GM10266 (cell line): ENCODE results near the gene MINAR1.

Experiments used
- DNase-seq: peaks from one replicate; pipeline ENCODE4 v3.0.0; 2012; ENCODE audit errors: extremely low spot score
- TF ChIP-seq, protein P1 (sequence below): IDR thresholded peaks from 2 replicates; pipeline ENCODE4 v1.5.1; 2012; ENCODE audit warnings: mild to moderate bottlenecking, low read depth; ENCODE audit not compliant: control insufficient read depth, insufficient read depth; ENCODE audit errors: missing control alignments

MINAR1 gene

DNA sequence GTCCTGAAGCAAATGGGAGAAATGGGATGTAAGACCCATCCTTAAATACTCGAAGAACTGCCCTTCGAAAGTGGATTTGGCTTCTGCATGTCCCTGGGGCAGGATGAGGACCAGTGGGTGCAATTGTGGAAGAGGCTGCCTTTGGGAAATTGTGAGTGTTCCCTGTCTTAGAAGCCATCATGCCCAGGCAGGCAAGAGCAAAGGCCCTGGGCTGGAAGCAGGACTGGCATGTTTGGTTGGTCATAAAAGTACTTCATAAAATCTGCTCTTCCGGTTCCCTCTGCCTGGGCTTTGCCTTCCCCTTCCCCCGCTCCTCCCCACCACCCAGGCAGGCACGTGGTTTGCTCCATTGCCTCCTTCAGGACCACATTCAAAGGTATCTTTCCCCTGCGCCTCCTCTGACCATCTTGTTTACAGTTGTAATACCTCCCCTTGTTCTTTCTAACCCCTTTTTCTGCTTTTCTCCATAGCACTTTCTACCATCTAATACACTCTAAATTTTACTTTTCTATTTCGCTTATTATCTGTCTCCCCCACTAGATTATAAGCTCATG lies 8.3 kb downstream of the MINAR1 start:
- no peak for DNase-seq
- TF ChIP-seq, protein P1, sequence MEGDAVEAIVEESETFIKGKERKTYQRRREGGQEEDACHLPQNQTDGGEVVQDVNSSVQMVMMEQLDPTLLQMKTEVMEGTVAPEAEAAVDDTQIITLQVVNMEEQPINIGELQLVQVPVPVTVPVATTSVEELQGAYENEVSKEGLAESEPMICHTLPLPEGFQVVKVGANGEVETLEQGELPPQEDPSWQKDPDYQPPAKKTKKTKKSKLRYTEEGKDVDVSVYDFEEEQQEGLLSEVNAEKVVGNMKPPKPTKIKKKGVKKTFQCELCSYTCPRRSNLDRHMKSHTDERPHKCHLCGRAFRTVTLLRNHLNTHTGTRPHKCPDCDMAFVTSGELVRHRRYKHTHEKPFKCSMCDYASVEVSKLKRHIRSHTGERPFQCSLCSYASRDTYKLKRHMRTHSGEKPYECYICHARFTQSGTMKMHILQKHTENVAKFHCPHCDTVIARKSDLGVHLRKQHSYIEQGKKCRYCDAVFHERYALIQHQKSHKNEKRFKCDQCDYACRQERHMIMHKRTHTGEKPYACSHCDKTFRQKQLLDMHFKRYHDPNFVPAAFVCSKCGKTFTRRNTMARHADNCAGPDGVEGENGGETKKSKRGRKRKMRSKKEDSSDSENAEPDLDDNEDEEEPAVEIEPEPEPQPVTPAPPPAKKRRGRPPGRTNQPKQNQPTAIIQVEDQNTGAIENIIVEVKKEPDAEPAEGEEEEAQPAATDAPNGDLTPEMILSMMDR, result no peak

DNA sequence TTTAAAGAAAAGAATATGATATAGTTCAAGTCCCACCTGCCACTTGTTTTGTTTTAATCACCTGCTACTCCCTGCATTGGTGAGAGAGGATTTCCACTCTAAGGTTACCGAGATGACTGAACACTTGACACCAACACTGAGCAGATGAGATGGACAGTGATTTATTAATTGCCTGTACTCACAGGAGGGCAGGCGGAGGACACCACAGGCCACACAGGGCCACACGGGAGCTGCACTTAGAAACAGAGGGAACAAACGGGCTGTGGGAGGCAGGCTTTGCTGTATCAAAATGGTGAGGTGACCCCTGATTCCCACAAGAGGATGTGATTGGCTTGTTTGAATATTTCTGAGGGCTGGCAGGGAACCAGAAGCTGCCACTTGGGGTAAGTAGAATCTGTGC lies 10.8 kb downstream of the MINAR1 start:
- DNase-seq, result no peak
- TF ChIP-seq, protein P1, result no peak

DNA sequence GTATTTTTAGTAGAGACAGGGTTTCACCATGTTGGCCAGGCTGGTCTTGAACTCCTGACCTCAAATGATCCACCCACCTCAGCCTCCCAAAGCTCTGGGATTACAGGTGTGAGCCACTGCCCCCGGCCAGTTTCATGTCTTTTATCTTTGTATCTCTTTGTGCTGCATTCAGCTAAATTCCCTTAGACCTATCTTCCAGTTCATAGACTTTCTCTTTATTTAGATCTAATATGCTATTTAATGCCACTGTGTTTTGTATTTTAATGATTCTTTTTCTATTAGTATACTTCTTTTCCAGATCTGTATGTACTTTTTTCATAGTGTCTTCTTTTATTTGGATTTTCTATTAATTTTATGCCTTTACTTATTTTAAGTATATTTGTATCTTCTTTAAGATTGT lies 14.9 kb downstream of the MINAR1 start:
- TF ChIP-seq, protein P1, result no peak
- DNase-seq, result no peak

DNA sequence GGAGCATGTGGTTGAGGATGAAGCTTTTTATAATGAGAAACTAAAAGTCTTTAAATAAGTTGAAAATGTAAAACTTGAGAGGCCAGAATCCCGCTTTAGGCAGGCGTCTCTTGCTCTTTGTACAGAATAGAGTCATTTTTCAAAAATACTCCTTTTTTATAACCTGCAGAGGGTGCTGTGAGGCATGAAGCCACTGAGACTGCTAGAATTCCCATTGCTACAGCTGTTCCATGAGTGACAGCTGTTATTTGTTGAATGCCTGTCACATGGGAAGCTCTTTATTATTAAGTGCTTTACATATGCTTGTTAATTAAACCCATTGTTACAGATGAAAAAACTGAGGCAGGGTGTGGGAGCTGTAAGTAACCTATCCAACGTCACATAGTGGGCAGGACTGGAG lies 18.5 kb downstream of the MINAR1 start:
- no peak for DNase-seq
- TF ChIP-seq, protein P1, result no peak

DNA sequence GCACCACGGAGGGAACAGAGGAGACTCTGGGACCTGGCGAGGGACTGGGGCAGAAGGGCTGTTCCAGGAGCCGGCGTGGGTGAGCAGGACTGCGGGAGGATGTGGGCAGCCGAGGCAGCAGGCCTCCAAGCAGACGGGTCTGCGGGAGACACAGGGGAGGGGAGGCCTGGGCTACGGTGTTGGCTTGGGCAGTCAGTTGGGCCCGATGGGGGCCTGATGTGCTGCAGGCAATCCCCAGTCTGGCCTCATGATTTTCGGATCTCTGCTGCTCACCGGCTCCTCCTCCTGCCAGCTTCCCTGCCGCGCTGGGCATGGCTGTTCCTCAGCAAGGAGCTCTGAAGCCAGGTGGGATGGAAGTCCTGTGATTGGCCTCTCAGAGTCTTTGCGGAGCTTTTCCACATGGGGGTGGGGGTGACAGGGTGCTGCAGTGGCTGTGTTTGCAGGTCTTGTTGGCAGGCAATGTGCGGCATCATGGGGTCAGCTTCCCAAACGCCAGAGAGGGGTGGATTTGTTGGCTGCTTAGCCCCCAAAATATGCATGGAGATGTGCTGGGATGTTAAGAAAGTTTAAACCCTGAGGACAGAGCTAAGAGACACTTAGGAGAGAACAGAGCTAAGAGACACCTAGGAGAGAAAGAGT lies 19.3 kb downstream of the MINAR1 start:
- DNase-seq, result no peak

DNA sequence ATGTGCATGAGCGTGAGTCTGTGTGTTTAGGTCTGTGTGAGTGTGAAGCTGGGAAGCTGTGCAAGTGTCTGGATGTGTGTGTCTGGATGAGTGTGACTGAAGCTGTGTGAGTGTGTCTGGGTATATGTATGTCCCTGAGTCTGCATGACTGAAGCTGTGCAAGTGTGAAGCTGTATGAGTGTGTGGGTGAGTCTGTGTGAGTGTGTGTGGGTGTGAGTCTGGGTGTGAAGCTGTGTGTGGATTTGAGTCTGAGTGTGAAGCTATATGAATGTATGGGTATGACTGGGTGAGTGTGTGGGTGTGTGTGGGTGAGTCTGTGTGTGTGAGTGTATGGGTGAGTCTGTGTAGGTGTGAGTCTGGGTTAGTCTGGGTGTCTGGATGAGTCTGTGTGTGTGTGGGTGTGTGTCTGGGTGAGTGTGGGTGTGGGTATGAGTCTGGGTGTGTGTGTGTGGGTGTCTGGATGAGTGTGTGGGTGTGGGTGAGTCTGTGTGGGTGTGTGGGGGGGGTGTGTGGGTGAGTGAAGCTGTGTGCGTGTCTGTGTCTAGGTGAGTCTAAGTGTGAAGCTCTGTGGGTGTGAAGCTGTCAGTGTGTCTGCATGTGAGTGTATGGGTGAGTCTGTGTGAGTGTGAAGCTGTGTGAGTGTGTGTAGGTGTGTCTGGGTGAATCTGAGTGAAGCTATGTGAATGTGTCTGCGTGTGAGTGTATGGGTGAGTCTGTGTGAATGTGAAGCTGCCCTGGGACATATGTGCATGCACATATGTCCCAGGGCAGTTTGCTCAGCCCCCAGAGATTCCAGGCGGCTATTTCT lies 20.3 kb downstream of the MINAR1 start:
- DNase-seq, result no peak
- TF ChIP-seq, protein P1, result no peak

More for the DNA sequence above, 19.3 kb downstream of the MINAR1 start:
- TF ChIP-seq, protein P1, result no peak

DNA sequence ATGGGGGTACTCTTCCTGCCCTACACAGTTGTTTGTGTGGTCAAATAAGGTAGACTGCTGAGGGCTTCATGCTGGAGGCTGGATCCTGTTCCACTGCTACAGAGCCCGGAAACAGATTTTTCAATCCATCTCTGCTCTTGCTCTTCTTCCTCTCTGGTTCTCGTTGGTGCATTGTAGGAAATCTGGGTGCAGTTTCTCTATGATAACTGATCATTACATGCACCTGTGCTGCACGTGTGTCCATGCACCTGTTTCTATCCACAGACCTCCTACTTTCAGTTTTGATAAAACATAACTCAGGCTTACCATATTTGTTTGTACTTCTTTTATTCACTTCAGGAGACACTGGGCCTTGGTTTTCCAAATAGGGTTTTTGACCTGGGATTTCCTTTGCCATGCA lies 21.3 kb downstream of the MINAR1 start:
- TF ChIP-seq, protein P1, result no peak
- no peak for DNase-seq
